Measurements from ENCODE around the gene G6PC1. TPM values are rescaled to one million over a fixed set of nuclear protein-coding genes. Genes with fewer than 3 reads are reported as not detected.
"Not testable (repeated sequence)": the region's sequence is repeated elsewhere in the genome, so short reads cannot be mapped to it uniquely, and the experiment has no call there.

G6PC1 gene
- total RNA-seq, 1 donor from 2014 or later: not detected

- H3K27ac ChIP-seq: no peak overlapping the region
Observed at GRCh38 chr17:42865638-42866094, 34.9 kb upstream of the G6PC1 start.

DNA sequence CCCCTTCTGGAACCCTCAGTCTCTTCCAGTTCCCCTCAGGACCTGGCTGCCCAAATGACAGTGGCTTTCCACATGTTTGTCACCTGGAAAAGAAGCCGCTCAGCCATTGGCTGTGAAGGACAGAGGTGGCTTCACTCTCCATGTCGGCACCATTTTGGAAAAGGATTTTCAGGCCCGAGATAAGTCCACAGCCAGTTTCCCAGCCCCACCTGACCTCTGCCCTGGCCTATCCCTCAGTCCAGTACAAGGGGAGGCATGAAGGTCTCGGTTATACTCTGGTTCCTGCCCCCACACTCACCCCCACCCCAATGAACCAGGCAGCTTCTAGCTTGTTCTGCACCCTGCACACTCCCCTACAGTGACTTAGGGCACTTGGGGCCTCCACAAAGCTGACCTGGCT is 34.4 kb upstream of the G6PC1 start:
- intact Hi-C loops (cut with DNase I): no loop called here
- no peaks in the 10 kb centered on the region for H3K36me3 ChIP-seq
- no peak for DNase-seq (ENCODE audit: extremely low spot score in 2 of 2)
- no peak overlapping the region for H3K4me3 ChIP-seq
- H3K9me3 ChIP-seq: no peaks in the 10 kb centered on the region
- no peak for TF ChIP-seq CTCF (IDR thresholded peaks at IDR 0.05)
- no peak for TF ChIP-seq POLR2AphosphoS5 (IDR thresholded peaks at IDR 0.05; ENCODE audit: insufficient read depth in 1 of 2, low read depth in 1 of 2)
- no peak for TF ChIP-seq POLR2A (IDR thresholded peaks at IDR 0.05)
- H3K27me3 ChIP-seq: no peaks in the 10 kb centered on the region
- H3K27ac ChIP-seq: no peak overlapping the region
- H3K4me1 ChIP-seq: peaks cover 7% of the 10 kb centered on the region

More at GRCh38 chr17:42865638-42866094, 34.9 kb upstream of the G6PC1 start:
- Histone ChIP-seq H3K27me3 (no peaks in the 10 kb centered on the region), H3K4me1 (peaks cover 7% of the 10 kb centered on the region), H3K9me3 (no peaks in the 10 kb centered on the region), H3K36me3 (no peaks in the 10 kb centered on the region), H3K4me3 (no peak overlapping the region)
- no peak for DNase-seq (ENCODE audit: extremely low spot score in 2 of 2)
- no peak for TF ChIP-seq CTCF (IDR thresholded peaks at IDR 0.05)
- TF ChIP-seq POLR2A (IDR thresholded peaks at IDR 0.05): no peak
- no peak for TF ChIP-seq POLR2AphosphoS5 (IDR thresholded peaks at IDR 0.05; ENCODE audit: insufficient read depth in 1 of 2, low read depth in 1 of 2)
- intact Hi-C loops (cut with DNase I): no loop called here

GRCh38 chr17:42866631-42867575 is 33.7 kb upstream of the G6PC1 start:
- H3K27ac ChIP-seq: no peak overlapping the region
- TF ChIP-seq CTCF (IDR thresholded peaks at IDR 0.05) (no peak), POLR2A (IDR thresholded peaks at IDR 0.05) (no peak), POLR2AphosphoS5 (IDR thresholded peaks at IDR 0.05; ENCODE audit: insufficient read depth in 1 of 2, low read depth in 1 of 2) (no peak)
- H3K9me3 ChIP-seq: no peaks in the 10 kb centered on the region
- no peaks in the 10 kb centered on the region for H3K36me3 ChIP-seq
- DNase-seq (ENCODE audit: extremely low spot score in 2 of 2): no peak
- intact Hi-C loops (cut with DNase I): no loop called here
- no peak overlapping the region for H3K4me3 ChIP-seq
- H3K4me1 ChIP-seq: peaks cover 7% of the 10 kb centered on the region
- H3K27me3 ChIP-seq: no peaks in the 10 kb centered on the region

DNA sequence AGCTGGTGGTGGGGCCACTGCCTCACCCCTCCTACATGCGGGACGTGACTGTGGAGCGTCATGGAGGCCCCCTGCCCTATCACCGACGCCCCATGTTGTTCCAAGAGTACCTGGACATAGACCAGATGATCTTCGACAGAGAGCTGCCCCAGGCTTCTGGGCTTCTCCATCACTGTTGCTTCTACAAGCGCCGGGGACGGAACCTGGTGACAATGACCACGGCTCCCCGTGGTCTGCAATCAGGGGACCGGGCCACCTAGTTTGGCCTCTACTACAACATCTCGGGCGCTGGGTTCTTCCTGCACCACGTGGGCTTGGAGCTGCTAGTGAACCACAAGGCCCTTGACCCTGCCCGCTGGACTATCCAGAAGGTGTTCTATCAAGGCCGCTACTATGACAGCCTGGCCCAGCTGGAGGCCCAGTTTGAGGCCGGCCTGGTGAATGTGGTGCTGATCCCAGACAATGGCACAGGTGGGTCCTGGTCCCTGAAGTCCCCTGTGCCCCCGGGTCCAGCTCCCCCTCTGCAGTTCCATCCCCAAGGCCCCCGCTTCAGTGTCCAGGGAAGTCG is 32.8 kb upstream of the G6PC1 start:
- H3K27ac ChIP-seq; H3K4me3 ChIP-seq; H3K36me3 ChIP-seq; H3K9me3 ChIP-seq; DNase-seq (ENCODE audit: extremely low spot score in 2 of 2); H3K4me1 ChIP-seq; intact Hi-C loops (cut with DNase I); H3K27me3 ChIP-seq: not testable (repeated sequence)

- Histone ChIP-seq H3K9me3 (no peaks in the 10 kb centered on the region), H3K27me3 (no peaks in the 10 kb centered on the region), H3K27ac (no peak overlapping the region), H3K4me1 (peaks cover 7% of the 10 kb centered on the region), H3K36me3 (no peaks in the 10 kb centered on the region), H3K4me3 (no peak overlapping the region)
- intact Hi-C loops (cut with DNase I): no loop called here
- TF ChIP-seq POLR2AphosphoS5 (IDR thresholded peaks at IDR 0.05; ENCODE audit: insufficient read depth in 1 of 2, low read depth in 1 of 2) (no peak), POLR2A (IDR thresholded peaks at IDR 0.05) (no peak), CTCF (IDR thresholded peaks at IDR 0.05) (no peak)
- no peak for DNase-seq (ENCODE audit: extremely low spot score in 2 of 2)
Observed at GRCh38 chr17:42868338-42868737, 32.3 kb upstream of the G6PC1 start.
